ENCODE data around the gene PKN1. TPM values are rescaled to one million over a fixed set of nuclear protein-coding genes. Genes with fewer than 3 reads are reported as not detected.
A peak's percentile ranks its signal among the peaks of the same experiment; 100 is the strongest.

PKN1 gene
- total RNA-seq, 1 experiment from 2014 or later: 170 TPM

DNA sequence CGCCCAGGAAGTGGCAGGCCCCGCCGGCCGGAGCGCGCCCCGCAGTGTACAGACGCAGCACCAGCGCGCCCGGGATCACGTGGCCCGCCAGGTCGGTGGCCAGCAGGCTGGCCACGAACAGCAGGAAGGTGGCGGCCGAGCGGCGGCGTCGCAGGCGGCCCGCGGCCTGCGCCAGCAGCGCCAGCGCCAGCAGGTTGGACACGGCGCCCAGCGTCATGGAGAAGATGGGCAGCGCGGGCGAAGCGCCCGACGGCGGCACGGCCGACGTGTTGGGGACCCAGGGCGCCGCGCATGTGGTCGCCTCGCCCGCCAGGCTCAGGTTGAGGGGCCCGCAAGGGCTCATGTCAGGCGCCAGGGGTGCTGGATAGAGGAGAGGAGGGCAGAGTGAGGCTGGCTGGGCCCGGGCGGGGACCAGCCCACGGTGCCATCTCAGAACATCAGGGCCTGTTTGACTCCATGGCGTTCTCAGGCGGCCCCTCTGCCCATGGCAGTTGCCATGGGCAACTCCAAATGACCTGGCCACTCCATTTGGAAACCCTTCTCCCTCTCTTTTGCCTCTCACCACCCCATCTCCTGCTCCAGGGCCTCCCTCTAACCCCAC is 41.0 kb downstream of the PKN1 start:
- DNase-seq (ENCODE audit: low spot score) (no peak), ATAC-seq (no peak)
- TF ChIP-seq, protein P1, sequence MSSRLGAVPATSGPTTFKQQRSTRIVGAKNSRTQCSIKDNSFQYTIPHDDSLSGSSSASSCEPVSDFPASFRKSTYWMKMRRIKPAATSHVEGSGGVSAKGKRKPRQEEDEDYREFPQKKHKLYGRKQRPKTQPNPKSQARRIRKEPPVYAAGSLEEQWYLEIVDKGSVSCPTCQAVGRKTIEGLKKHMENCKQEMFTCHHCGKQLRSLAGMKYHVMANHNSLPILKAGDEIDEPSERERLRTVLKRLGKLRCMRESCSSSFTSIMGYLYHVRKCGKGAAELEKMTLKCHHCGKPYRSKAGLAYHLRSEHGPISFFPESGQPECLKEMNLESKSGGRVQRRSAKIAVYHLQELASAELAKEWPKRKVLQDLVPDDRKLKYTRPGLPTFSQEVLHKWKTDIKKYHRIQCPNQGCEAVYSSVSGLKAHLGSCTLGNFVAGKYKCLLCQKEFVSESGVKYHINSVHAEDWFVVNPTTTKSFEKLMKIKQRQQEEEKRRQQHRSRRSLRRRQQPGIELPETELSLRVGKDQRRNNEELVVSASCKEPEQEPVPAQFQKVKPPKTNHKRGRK (CRISPR knock-in tag; IDR thresholded peaks at IDR 0.05; ENCODE audit: borderline replicate concordance): no peak
- TF ChIP-seq CREB1 (CRISPR knock-in tag; IDR thresholded peaks at IDR 0.05) (no peak), HMGXB4 (CRISPR knock-in tag; IDR thresholded peaks at IDR 0.05) (no peak), SMAD4 (CRISPR knock-in tag; IDR thresholded peaks at IDR 0.05) (no peak), SMAD3 (CRISPR knock-in tag; IDR thresholded peaks at IDR 0.05; ENCODE audit: borderline replicate concordance) (no peak), GRHL2 (CRISPR knock-in tag; IDR thresholded peaks at IDR 0.05; ENCODE audit: insufficient replicate concordance, severe bottlenecking) (no peak), CTCF (IDR thresholded peaks at IDR 0.05) (no peak), AR (CRISPR knock-in tag; IDR thresholded peaks at IDR 0.05) (no peak), GABPB1 (CRISPR knock-in tag; IDR thresholded peaks at IDR 0.05) (no peak), EMX1 (CRISPR knock-in tag; IDR thresholded peaks at IDR 0.05) (no peak), HMGA2 (CRISPR knock-in tag; IDR thresholded peaks at IDR 0.05) (no peak), TCF7 (CRISPR knock-in tag; IDR thresholded peaks at IDR 0.05; ENCODE audit: low read depth) (no peak), RELA (CRISPR knock-in tag; IDR thresholded peaks at IDR 0.05; ENCODE audit: borderline replicate concordance) (no peak), NFE2L1 (CRISPR knock-in tag; IDR thresholded peaks at IDR 0.05) (no peak), CDX4 (CRISPR knock-in tag; IDR thresholded peaks at IDR 0.05; ENCODE audit: borderline replicate concordance) (no peak)
- TF ChIP-seq, protein P2, sequence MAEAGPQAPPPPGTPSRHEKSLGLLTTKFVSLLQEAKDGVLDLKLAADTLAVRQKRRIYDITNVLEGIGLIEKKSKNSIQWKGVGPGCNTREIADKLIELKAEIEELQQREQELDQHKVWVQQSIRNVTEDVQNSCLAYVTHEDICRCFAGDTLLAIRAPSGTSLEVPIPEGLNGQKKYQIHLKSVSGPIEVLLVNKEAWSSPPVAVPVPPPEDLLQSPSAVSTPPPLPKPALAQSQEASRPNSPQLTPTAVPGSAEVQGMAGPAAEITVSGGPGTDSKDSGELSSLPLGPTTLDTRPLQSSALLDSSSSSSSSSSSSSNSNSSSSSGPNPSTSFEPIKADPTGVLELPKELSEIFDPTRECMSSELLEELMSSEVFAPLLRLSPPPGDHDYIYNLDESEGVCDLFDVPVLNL (CRISPR knock-in tag; IDR thresholded peaks at IDR 0.05; ENCODE audit: borderline replicate concordance, low read depth): no peak
- TF ChIP-seq, protein P3, sequence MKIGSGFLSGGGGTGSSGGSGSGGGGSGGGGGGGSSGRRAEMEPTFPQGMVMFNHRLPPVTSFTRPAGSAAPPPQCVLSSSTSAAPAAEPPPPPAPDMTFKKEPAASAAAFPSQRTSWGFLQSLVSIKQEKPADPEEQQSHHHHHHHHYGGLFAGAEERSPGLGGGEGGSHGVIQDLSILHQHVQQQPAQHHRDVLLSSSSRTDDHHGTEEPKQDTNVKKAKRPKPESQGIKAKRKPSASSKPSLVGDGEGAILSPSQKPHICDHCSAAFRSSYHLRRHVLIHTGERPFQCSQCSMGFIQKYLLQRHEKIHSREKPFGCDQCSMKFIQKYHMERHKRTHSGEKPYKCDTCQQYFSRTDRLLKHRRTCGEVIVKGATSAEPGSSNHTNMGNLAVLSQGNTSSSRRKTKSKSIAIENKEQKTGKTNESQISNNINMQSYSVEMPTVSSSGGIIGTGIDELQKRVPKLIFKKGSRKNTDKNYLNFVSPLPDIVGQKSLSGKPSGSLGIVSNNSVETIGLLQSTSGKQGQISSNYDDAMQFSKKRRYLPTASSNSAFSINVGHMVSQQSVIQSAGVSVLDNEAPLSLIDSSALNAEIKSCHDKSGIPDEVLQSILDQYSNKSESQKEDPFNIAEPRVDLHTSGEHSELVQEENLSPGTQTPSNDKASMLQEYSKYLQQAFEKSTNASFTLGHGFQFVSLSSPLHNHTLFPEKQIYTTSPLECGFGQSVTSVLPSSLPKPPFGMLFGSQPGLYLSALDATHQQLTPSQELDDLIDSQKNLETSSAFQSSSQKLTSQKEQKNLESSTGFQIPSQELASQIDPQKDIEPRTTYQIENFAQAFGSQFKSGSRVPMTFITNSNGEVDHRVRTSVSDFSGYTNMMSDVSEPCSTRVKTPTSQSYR (CRISPR knock-in tag; IDR thresholded peaks at IDR 0.05): no peak
- TF ChIP-seq, protein P4, sequence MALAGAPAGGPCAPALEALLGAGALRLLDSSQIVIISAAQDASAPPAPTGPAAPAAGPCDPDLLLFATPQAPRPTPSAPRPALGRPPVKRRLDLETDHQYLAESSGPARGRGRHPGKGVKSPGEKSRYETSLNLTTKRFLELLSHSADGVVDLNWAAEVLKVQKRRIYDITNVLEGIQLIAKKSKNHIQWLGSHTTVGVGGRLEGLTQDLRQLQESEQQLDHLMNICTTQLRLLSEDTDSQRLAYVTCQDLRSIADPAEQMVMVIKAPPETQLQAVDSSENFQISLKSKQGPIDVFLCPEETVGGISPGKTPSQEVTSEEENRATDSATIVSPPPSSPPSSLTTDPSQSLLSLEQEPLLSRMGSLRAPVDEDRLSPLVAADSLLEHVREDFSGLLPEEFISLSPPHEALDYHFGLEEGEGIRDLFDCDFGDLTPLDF (CRISPR knock-in tag; IDR thresholded peaks at IDR 0.05): no peak
- POLR2A ChIA-PET: no interaction called here
- Mint-ChIP-seq H3K36me3 (peaks cover 7% of the 10 kb centered on the region), H3K9me3 (no peaks in the 10 kb centered on the region), H3K27me3 (ENCODE audit: low read depth) (peaks cover 12% of the 10 kb centered on the region), H3K4me3 (peak overlapping the region; percentile 27), H3K4me1 (peaks cover 24% of the 10 kb centered on the region), H3K27ac (no peak overlapping the region)
- CTCF ChIA-PET: interaction anchor here (1.0 to 5.0 kb wide), 2 partner anchors 68 to 112 kb away, joined by 4 to 46 read pairs; no protein-coding TSS in a partner anchor

Measured in WTC11 (cell line).